Measurements from ENCODE around the gene CKAP5.

Gene CKAP5

DNA sequence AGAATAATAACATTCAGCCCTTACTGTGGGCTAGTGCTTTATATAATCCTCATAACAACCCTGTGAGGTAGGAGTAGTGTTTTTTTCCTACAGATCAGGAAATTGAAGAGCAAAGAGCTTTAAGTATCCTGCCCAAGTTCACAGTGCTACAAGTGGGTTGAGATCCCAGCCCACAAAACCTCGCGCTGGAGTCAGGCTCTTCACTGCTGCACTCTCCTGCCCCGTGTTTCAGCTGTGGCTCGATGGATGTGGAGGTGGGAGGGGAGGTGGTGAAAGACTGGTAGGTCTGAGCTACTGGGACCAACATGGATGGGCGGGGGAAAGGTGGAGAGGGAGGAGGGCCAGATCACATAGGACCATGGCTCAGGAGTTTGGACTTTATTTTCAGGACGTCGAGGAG lies 139.2 kb downstream of the CKAP5 start:
- H3K4me3 Mint-ChIP-seq = no peak overlapping the region
- H3K36me3 Mint-ChIP-seq (ENCODE audit: low read depth) = peaks cover 20% of the 10 kb centered on the region
- peaks cover 7% of the 10 kb centered on the region for H3K4me1 Mint-ChIP-seq
- peaks cover 4% of the 10 kb centered on the region for H3K27me3 Mint-ChIP-seq (ENCODE audit: low read depth, poor library complexity)
- TF ChIP-seq CTCF (IDR thresholded peaks at IDR 0.05) = no peak
- H3K9me3 Mint-ChIP-seq = no peaks in the 10 kb centered on the region
- no peak for DNase-seq
- no peak overlapping the region for H3K27ac Mint-ChIP-seq

- H3K4me1 Mint-ChIP-seq = peaks cover 21% of the 10 kb centered on the region
- no peaks in the 10 kb centered on the region for H3K9me3 Mint-ChIP-seq
- H3K27me3 Mint-ChIP-seq (ENCODE audit: low read depth, poor library complexity) = no peaks in the 10 kb centered on the region
- H3K27ac Mint-ChIP-seq = no peak overlapping the region
- TF ChIP-seq CTCF (IDR thresholded peaks at IDR 0.05) = no peak
- peaks cover 24% of the 10 kb centered on the region for H3K36me3 Mint-ChIP-seq (ENCODE audit: low read depth)
- no peak for DNase-seq
- no peak overlapping the region for H3K4me3 Mint-ChIP-seq
These were observed 140.9 kb downstream of the CKAP5 start for GRCh38 chr11:46705070-46705688.

DNA sequence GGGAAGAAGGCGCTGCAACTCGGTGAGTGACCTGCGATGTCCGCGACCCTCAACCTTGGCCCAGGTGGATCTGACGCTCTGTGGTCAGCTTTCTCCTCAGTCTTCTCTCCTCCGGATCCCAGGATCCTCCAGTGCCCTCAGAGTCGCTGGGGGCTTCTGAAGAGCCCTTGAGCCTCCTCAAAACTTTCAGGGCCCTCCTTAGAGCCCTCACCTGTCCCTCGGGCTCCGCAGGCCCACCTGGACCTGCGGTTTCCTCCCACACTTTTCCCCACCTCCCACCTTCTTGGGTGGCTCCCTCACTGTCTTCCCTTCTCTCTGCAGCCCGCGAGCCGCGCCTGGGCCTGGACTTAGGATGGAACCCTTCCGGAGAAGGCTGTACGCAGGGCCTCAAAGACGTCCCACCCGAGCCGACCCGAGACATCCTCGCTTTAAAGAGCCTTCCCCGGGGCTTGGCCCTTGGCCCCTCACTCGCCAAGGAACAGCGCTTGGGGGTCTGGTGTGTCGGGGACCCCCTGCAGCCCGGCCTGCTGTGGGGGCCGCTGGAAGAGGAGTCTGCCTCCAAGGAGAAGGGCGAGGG lies 144.9 kb downstream of the CKAP5 start:
- Mint-ChIP-seq H3K27ac (peak overlapping the region; percentile 100), H3K4me1 (peaks cover 48% of the 10 kb centered on the region), H3K27me3 (ENCODE audit: low read depth, poor library complexity) (no peaks in the 10 kb centered on the region), H3K4me3 (peak overlapping the region; percentile 100), H3K36me3 (ENCODE audit: low read depth) (peaks cover 20% of the 10 kb centered on the region), H3K9me3 (no peaks in the 10 kb centered on the region)
- no peak for TF ChIP-seq CTCF (IDR thresholded peaks at IDR 0.05)
- no peak for DNase-seq

DNA sequence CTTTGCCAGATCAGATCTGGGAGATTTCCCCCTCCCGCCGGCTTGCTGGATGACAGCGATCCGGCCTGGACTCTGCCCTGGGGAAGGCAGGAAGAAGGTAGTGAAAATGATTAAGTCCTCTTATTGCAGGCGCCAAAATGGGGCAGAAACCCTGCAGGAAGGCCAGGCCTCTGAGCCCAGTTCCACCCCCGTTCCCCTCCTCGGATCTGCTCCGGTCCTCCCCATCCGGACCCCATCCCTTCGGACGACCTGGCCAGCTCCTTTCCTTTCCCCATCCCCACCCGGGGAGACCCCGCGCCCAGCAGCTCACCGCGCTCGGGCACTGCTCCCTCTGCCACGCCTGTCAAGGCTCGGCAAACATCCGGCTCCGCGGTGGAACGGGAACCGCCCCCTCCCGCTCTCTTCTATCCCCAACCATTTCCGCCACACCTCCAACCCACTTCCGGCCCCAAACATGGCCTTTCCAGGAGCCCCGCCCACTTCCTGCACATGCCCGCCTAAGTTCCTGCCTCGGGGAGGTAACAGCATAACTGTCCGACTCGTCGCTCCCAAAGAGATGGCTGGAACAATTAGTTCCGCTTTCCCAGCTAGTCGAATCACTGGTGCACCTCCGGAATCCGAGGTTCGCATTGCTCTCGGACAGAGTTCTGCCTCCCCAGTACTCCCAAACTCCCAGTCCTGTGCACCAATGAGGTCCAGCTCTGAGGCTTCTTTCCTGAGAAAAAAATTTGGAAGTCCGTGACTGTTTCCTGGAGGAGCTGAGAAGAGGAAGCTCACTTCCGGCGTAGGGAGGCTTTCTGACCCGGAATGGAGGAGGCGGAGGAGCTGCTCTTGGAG lies 145.6 kb downstream of the CKAP5 start, which contains the start of the genes ARHGAP1 and ZNF408:
TSS of gene ARHGAP1 (minus strand) at position 379 of the 837 bp plus-strand sequence. CDS start 4,512 bp downstream, outside the sequence.
TSS of gene ZNF408 (plus strand) at position 791 of the 837 bp plus-strand sequence. CDS start at position 808, 17 bp downstream.
- H3K36me3 Mint-ChIP-seq (ENCODE audit: low read depth) = peaks cover 20% of the 10 kb centered on the region
- H3K9me3 Mint-ChIP-seq = no peaks in the 10 kb centered on the region
- peak within 1 kb of the TSS; percentile 100 for H3K27ac Mint-ChIP-seq
- no peak for TF ChIP-seq CTCF (IDR thresholded peaks at IDR 0.05)
- H3K27me3 Mint-ChIP-seq (ENCODE audit: low read depth, poor library complexity) = no peaks in the 10 kb centered on the region
- peak; percentile 98 for DNase-seq
- peaks cover 55% of the 10 kb centered on the region for H3K4me1 Mint-ChIP-seq
- H3K4me3 Mint-ChIP-seq = peak within 1 kb of the TSS; percentile 100

DNA sequence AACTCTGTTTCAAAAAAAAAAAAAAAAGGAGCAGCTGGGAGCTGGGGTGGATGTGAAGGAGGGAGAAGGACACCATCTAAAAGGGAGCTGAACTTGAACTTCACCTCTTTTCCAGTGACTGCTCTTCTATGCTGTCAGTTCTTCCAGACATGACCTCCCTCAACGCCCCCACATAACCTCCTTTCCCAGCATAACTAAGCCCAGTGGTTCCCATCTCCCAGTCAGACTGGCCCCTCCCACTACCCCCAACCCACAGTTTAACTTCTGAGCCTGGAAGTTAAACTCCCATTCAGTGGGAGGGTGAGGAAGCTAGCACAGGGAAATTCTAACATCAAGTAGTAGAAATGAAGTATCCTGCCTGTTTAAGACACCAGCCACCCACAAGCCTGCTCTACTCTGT lies 147.5 kb downstream of the CKAP5 start:
- Mint-ChIP-seq H3K4me3 (peak overlapping the region; percentile 58), H3K36me3 (ENCODE audit: low read depth) (peaks cover 24% of the 10 kb centered on the region), H3K27me3 (ENCODE audit: low read depth, poor library complexity) (no peaks in the 10 kb centered on the region), H3K9me3 (no peaks in the 10 kb centered on the region), H3K4me1 (peaks cover 73% of the 10 kb centered on the region), H3K27ac (no peak overlapping the region)
- no peak for TF ChIP-seq CTCF (IDR thresholded peaks at IDR 0.05)
- no peak for DNase-seq

Measured in nephron progenitor cell (in vitro differentiated cells).